Activated naive CD4-positive, alpha-beta T cell treated with anti-CD3 and anti-CD28 coated beads for 36 hours (primary cell): ENCODE measurements around the gene MAGEA3. TPM values are rescaled to one million over a fixed set of nuclear protein-coding genes. Genes with fewer than 3 reads are reported as not detected.
"Not testable (repeated sequence)": the region's sequence is repeated elsewhere in the genome, so short reads cannot be mapped to it uniquely, and the experiment has no call there.

Source experiments
- CTCF ChIA-PET: fragments of 350-600 bp; sonication (Branson Sonifier 250); formaldehyde crosslinking; loops from one replicate; lab custom pipeline; 2021; ENCODE audit warnings: antibody characterized with exemption; lab: Charles Lee
- DNase-seq: peaks from one replicate; pipeline ENCODE4 v3.0.0-alpha.2; 2020
- H3K27ac Mint-ChIP-seq: one replicate; pipeline ENCODE4 v1.8.0; 2021; ENCODE audit warnings: mild to moderate bottlenecking, mixed read lengths
- H3K27me3 Mint-ChIP-seq: one replicate; pipeline ENCODE4 v1.8.0; 2021; ENCODE audit warnings: low read depth, mixed read lengths
- H3K36me3 Mint-ChIP-seq: one replicate; pipeline ENCODE4 v1.8.0; 2021; ENCODE audit warnings: low read depth, mixed read lengths
- H3K4me1 Mint-ChIP-seq: one replicate; pipeline ENCODE4 v1.8.0; 2021; ENCODE audit warnings: low read depth, mixed read lengths
- H3K4me3 Mint-ChIP-seq: one replicate; pipeline ENCODE4 v1.8.0; 2021; ENCODE audit warnings: mild to moderate bottlenecking, moderate library complexity, mixed read lengths
- H3K9me3 Mint-ChIP-seq: one replicate; pipeline ENCODE4 v1.8.0; 2021; ENCODE audit warnings: mixed read lengths
- intact Hi-C: fragments of 100-400 bp; cut with micrococcal nuclease; formaldehyde crosslinking; loops from one replicate; pipeline ENCODE4 v1.15.1; 2023
- total RNA-seq, 2 experiments: library from RNA; stranded (reverse); gene quantifications; one replicate each; pipeline ENCODE4 v1.2.3, GENCODE V29; 2021

MAGEA3 gene
- total RNA-seq, 2 experiments from 2014 or later, result not detected

DNA sequence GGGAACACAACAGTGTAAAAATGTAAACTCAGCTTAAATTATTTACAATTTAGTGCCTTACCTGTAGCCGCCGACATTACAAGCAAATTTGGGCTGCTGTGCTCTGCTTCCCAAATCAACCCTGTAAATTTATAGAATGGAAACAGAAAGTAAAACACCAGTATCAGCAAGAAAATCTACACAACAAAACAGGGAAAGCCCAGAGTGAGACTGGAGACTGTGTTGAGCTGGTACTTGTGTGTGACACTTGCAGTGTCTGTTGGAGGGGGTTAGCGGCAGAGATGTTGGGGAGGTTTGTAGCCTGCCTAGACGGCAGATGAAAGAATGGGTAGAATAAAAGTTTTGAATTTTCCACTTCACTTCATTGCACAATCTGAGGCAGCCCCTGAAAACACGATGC is 14.6 kb downstream of the MAGEA3 start:
- intact Hi-C loops, H3K9me3 Mint-ChIP-seq, DNase-seq, CTCF ChIA-PET, H3K36me3 Mint-ChIP-seq, H3K27me3 Mint-ChIP-seq, H3K4me3 Mint-ChIP-seq, H3K4me1 Mint-ChIP-seq, H3K27ac Mint-ChIP-seq: not testable (repeated sequence)

GRCh38 chrX:152713815-152714787 is 15.5 kb downstream of the MAGEA3 start, which contains the start of gene MAGEA2B:
TSS of gene MAGEA2B (plus strand) at chrX:152714628. CDS start at chrX:152717107, 2,479 bp downstream.
- CTCF ChIA-PET, H3K4me1 Mint-ChIP-seq, DNase-seq, H3K4me3 Mint-ChIP-seq, H3K9me3 Mint-ChIP-seq, H3K27me3 Mint-ChIP-seq, H3K27ac Mint-ChIP-seq, intact Hi-C loops, H3K36me3 Mint-ChIP-seq: not testable (repeated sequence)

DNA sequence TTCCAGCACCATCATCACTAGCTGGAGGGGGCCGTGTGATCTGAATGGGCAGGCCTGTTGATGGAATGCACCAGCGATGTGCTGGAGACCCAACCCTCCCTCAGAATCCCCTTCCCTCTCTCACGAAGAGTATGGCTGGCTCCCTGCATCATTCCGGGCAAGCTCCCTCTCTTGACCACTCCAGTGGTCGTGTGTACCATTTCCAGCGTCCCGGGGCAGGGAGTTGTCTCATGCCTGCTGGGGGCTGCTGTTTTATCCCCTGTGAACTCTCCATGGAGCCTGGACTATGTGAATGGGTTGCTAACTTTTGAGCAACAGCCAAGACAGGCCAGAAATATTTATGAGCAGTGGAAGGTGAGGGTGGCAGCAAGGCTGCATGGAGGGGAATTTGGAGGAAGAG is 26.8 kb downstream of the MAGEA3 start:
- no peak overlapping the region for H3K4me3 Mint-ChIP-seq
- CTCF ChIA-PET, result no interaction called here

DNA sequence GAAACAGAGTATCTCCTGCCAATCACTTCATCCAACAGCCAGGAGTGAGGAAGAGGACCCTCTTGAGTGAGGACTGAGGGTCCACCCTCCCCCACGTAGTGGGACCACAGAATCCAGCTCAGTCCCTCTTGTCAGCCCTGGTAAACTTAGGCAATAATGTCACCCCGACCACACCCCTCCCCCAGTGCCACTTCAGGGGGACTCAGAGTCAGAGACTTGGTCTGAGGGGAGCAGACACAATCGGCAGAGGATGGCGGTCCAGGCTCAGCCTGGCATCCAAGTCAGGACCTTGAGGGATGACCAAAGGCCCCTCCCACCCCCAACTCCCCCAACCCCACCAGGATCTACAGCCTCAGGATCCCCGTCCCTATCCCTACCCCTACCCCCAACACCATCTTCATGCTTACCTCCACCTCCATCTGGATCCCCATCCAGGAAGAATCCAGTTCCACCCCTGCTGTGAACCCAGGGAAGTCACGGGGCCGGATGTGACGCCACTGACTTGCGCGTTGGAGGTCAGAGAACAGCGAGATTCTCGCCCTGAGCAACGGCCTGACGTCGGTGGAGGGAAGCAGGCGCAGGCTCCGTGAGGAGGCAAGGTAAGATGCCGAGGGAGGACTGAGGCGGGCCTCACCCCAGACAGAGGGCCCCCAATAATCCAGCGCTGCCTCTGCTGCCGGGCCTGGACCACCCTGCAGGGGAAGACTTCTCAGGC is 34.8 kb downstream of the MAGEA3 start, which contains the start of the genes CSAG1 and MAGEA12:
Gene CSAG1 (minus strand): TSS at position 461 of the 715 bp plus-strand sequence. CDS start 1,261 bp downstream, outside the sequence.
Gene MAGEA12 (plus strand): TSS at position 497 of the 715 bp plus-strand sequence. CDS start 2,405 bp downstream, outside the sequence.
- CTCF ChIA-PET, result no interaction called here
- H3K27me3 Mint-ChIP-seq, result no peaks in the 10 kb centered on the region
- H3K27ac Mint-ChIP-seq, result no peak within 1 kb of the TSS
- no peaks in the 10 kb centered on the region for H3K9me3 Mint-ChIP-seq
- DNase-seq, result no peak
- intact Hi-C loops, result no loop called here
- H3K4me3 Mint-ChIP-seq, result no peak within 1 kb of the TSS
- H3K36me3 Mint-ChIP-seq, result no peaks in the 10 kb centered on the region
- H3K4me1 Mint-ChIP-seq, result no peaks in the 10 kb centered on the region

More for the DNA sequence above, 26.8 kb downstream of the MAGEA3 start:
- no peaks in the 10 kb centered on the region for H3K36me3 Mint-ChIP-seq
- H3K27me3 Mint-ChIP-seq, result no peaks in the 10 kb centered on the region
- no peak for DNase-seq
- intact Hi-C loops, result no loop called here
- no peaks in the 10 kb centered on the region for H3K4me1 Mint-ChIP-seq
- H3K27ac Mint-ChIP-seq, result no peak overlapping the region
- H3K9me3 Mint-ChIP-seq, result no peaks in the 10 kb centered on the region

DNA sequence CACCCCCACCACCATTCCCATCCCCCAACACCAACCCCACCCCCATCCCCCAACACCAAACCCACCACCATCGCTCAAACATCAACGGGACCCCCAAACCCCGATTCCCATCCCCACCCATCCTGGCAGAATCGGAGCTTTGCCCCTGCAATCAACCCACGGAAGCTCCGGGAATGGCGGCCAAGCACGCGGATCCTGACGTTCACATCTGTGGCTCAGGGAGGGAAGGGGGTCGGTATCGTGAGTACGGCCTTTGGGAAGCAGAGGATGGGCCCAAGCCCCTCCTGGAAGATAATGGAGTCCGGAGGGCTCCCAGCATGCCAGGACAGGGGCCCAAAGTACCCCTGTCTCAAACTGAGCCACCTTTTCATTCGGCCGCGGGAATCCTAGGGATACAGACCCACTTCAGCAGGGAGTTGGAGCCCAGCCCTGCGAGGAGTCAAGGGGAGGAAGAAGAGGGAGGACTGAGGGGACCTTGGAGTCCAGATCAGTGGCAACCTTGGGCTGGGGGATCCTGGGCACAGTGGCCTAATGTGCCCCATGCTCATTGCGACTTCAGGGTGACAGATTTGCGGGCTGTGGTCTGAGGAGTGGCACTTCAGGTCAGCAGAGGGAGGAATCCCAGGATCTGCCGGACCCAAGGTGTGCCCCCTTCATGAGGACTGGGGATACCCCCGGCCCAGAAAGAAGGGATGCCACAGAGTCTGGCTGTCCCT is 35.7 kb downstream of the MAGEA3 start:
- H3K9me3 Mint-ChIP-seq, intact Hi-C loops, H3K27ac Mint-ChIP-seq, H3K36me3 Mint-ChIP-seq, DNase-seq, CTCF ChIA-PET, H3K4me1 Mint-ChIP-seq, H3K27me3 Mint-ChIP-seq, H3K4me3 Mint-ChIP-seq: not testable (repeated sequence)

GRCh38 chrX:152735101-152735500 is 36.5 kb downstream of the MAGEA3 start:
- intact Hi-C loops, result no loop called here
- H3K9me3 Mint-ChIP-seq, result no peaks in the 10 kb centered on the region
- no peaks in the 10 kb centered on the region for H3K36me3 Mint-ChIP-seq
- no peaks in the 10 kb centered on the region for H3K27me3 Mint-ChIP-seq
- DNase-seq, result no peak
- no peak overlapping the region for H3K27ac Mint-ChIP-seq
- H3K4me1 Mint-ChIP-seq, result no peaks in the 10 kb centered on the region
- CTCF ChIA-PET, result no interaction called here
- no peak overlapping the region for H3K4me3 Mint-ChIP-seq

GRCh38 chrX:152735860-152736511 is 37.4 kb downstream of the MAGEA3 start:
- Mint-ChIP-seq H3K4me1 (no peaks in the 10 kb centered on the region), H3K27ac (no peak overlapping the region), H3K4me3 (no peak overlapping the region), H3K9me3 (no peaks in the 10 kb centered on the region), H3K36me3 (no peaks in the 10 kb centered on the region), H3K27me3 (no peaks in the 10 kb centered on the region)
- intact Hi-C loops, result no loop called here
- no peak for DNase-seq
- CTCF ChIA-PET, result no interaction called here

- H3K27me3 Mint-ChIP-seq, DNase-seq, H3K4me1 Mint-ChIP-seq, intact Hi-C loops, H3K36me3 Mint-ChIP-seq, CTCF ChIA-PET, H3K9me3 Mint-ChIP-seq, H3K27ac Mint-ChIP-seq, H3K4me3 Mint-ChIP-seq: not testable (repeated sequence)
Observed at GRCh38 chrX:152736528-152736927, 37.9 kb downstream of the MAGEA3 start.

DNA sequence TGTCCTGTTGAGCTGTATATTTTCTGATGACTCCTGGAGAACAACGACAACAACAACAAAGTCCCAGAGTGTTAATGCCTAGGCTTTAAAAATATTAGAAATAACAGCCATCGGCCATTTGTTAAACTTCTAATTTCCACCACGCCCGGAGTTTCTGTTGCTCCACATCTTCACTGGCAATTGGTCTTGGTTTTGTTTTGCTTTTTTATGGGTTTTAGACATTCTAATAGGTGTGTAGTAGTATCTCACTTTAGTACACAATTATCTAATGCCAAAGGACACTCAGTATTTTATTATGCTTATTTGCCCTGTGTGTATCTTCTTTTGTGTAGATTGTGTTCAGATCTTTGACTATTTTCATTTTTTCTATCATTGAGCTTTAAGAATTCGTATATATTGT is 40.0 kb downstream of the MAGEA3 start:
- no peak for DNase-seq
- intact Hi-C loops, result no loop called here
- Mint-ChIP-seq H3K27me3 (no peaks in the 10 kb centered on the region), H3K4me1 (no peaks in the 10 kb centered on the region), H3K9me3 (no peaks in the 10 kb centered on the region), H3K27ac (no peak overlapping the region), H3K4me3 (no peak overlapping the region), H3K36me3 (no peaks in the 10 kb centered on the region)
- CTCF ChIA-PET, result no interaction called here
